ENCODE results near the gene OSTN.

GRCh38 chr3:191254098-191254873 lies 55.2 kb downstream of the OSTN start:
- TF ChIP-seq, protein P1, sequence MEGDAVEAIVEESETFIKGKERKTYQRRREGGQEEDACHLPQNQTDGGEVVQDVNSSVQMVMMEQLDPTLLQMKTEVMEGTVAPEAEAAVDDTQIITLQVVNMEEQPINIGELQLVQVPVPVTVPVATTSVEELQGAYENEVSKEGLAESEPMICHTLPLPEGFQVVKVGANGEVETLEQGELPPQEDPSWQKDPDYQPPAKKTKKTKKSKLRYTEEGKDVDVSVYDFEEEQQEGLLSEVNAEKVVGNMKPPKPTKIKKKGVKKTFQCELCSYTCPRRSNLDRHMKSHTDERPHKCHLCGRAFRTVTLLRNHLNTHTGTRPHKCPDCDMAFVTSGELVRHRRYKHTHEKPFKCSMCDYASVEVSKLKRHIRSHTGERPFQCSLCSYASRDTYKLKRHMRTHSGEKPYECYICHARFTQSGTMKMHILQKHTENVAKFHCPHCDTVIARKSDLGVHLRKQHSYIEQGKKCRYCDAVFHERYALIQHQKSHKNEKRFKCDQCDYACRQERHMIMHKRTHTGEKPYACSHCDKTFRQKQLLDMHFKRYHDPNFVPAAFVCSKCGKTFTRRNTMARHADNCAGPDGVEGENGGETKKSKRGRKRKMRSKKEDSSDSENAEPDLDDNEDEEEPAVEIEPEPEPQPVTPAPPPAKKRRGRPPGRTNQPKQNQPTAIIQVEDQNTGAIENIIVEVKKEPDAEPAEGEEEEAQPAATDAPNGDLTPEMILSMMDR (conservative IDR thresholded peaks at IDR 0.05; ENCODE audit: low read length), result no peak
- no peak for TF ChIP-seq EZH2phosphoT487 (IDR thresholded peaks at IDR 0.05; ENCODE audit: borderline replicate concordance, low read depth, low read length)
